Neural crest cell (in vitro differentiated cells): ENCODE data around the gene UNC13B. TPM values are rescaled to one million over a fixed set of nuclear protein-coding genes. Genes with fewer than 3 reads are reported as not detected.

ENCODE experiments used
- DNase-seq: peaks from one replicate; pipeline ENCODE4 v3.0.0; 2021; ENCODE audit warnings: low read depth, mixed read lengths, low spot score
- H3K27ac Mint-ChIP-seq: one replicate; pipeline ENCODE4 v1.8.0; 2021; ENCODE audit warnings: mild to moderate bottlenecking, mixed read lengths; ENCODE audit not compliant: unreplicated experiment
- H3K27me3 Mint-ChIP-seq: 2 replicates; pipeline ENCODE4 v1.8.0; 2021; ENCODE audit warnings: low read depth, mild to moderate bottlenecking, mixed read lengths
- H3K36me3 Mint-ChIP-seq: 2 replicates; pipeline ENCODE4 v1.8.0; 2021; ENCODE audit warnings: low read depth, mild to moderate bottlenecking, mixed read lengths
- H3K4me1 Mint-ChIP-seq: 2 replicates; pipeline ENCODE4 v1.8.0; 2021; ENCODE audit warnings: mixed read lengths
- H3K4me3 Mint-ChIP-seq: one replicate; pipeline ENCODE4 v1.8.0; 2021; ENCODE audit warnings: mild to moderate bottlenecking, mixed read lengths
- H3K9me3 Mint-ChIP-seq: 2 replicates; pipeline ENCODE4 v1.8.0; 2021; ENCODE audit warnings: mixed read lengths
- CTCF ChIP-seq: fragments of 200-600 bp; sonication (generic); conservative IDR thresholded peaks from 2 replicates; pipeline ENCODE4 v1.5.0; 2021; ENCODE audit warnings: antibody characterized with exemption, mild to moderate bottlenecking
- total RNA-seq: library from RNA; stranded (reverse); gene quantifications from 2 replicates; pipeline ENCODE4 v1.2.1, GENCODE V29; 2021

UNC13B gene
- total RNA-seq, 1 donor from 2014 or later: 56.9 TPM

- Mint-ChIP-seq H3K4me1 (peaks cover 10% of the 10 kb centered on the region), H3K4me3 (no peak overlapping the region), H3K36me3 (peaks cover 11% of the 10 kb centered on the region), H3K27me3 (peaks cover 8% of the 10 kb centered on the region), H3K9me3 (peaks cover 6% of the 10 kb centered on the region), H3K27ac (peak overlapping the region; percentile 14)
- no peak for DNase-seq
- no peak for TF ChIP-seq CTCF
Measured at GRCh38 chr9:35287987-35288632, 126.3 kb downstream of the UNC13B start.

GRCh38 chr9:35288778-35289177 lies 127.0 kb downstream of the UNC13B start:
- no peak overlapping the region for H3K4me3 Mint-ChIP-seq
- peaks cover 11% of the 10 kb centered on the region for H3K36me3 Mint-ChIP-seq
- peaks cover 16% of the 10 kb centered on the region for H3K4me1 Mint-ChIP-seq
- DNase-seq: no peak
- H3K27ac Mint-ChIP-seq: no peak overlapping the region
- H3K27me3 Mint-ChIP-seq: peaks cover 8% of the 10 kb centered on the region
- H3K9me3 Mint-ChIP-seq: peaks cover 6% of the 10 kb centered on the region
- no peak for TF ChIP-seq CTCF

- Mint-ChIP-seq H3K9me3 (no peaks in the 10 kb centered on the region), H3K4me1 (peaks cover 21% of the 10 kb centered on the region), H3K4me3 (peak overlapping the region; percentile 9), H3K36me3 (peaks cover 11% of the 10 kb centered on the region), H3K27ac (peak overlapping the region; percentile 22), H3K27me3 (peaks cover 16% of the 10 kb centered on the region)
- TF ChIP-seq CTCF: no peak
- no peak for DNase-seq
Measured at GRCh38 chr9:35293376-35293964, 131.7 kb downstream of the UNC13B start.

- Mint-ChIP-seq H3K27ac (peak overlapping the region; percentile 28), H3K9me3 (no peaks in the 10 kb centered on the region)
- TF ChIP-seq CTCF: no peak
Measured at GRCh38 chr9:35294066-35294465, 132.3 kb downstream of the UNC13B start.

GRCh38 chr9:35294556-35294955 lies 132.7 kb downstream of the UNC13B start:
- peaks cover 16% of the 10 kb centered on the region for H3K27me3 Mint-ChIP-seq
- H3K9me3 Mint-ChIP-seq: no peaks in the 10 kb centered on the region
- H3K36me3 Mint-ChIP-seq: peaks cover 13% of the 10 kb centered on the region
- H3K27ac Mint-ChIP-seq: no peak overlapping the region
- no peak for DNase-seq
- no peak for TF ChIP-seq CTCF
- H3K4me1 Mint-ChIP-seq: peaks cover 21% of the 10 kb centered on the region
- no peak overlapping the region for H3K4me3 Mint-ChIP-seq

More at GRCh38 chr9:35294066-35294465, 132.3 kb downstream of the UNC13B start:
- peaks cover 21% of the 10 kb centered on the region for H3K4me1 Mint-ChIP-seq
- DNase-seq: no peak
- peaks cover 16% of the 10 kb centered on the region for H3K27me3 Mint-ChIP-seq
- H3K36me3 Mint-ChIP-seq: peaks cover 13% of the 10 kb centered on the region
- no peak overlapping the region for H3K4me3 Mint-ChIP-seq
